B cell (primary cell): ENCODE data around the gene ATAD3C. TPM values are rescaled to one million over a fixed set of nuclear protein-coding genes. Genes with fewer than 3 reads are reported as not detected.

Experiments
- ATAC-seq: fragments of 200-7000 bp; cut with Tn5 transposase; one replicate; pipeline ENCODE4 v1.10.0; 2021; ENCODE audit warnings: low read depth, mild to moderate bottlenecking, moderate number of reproducible peaks, moderate library complexity
- CTCF ChIA-PET: fragments of 350-600 bp; sonication (Branson Sonifier 250); formaldehyde crosslinking; loops from one replicate; lab custom pipeline; 2021; ENCODE audit warnings: antibody characterized with exemption, inconsistent platforms; lab: Charles Lee
- POLR2A ChIA-PET: fragments of 350-600 bp; sonication (Branson Sonifier 250); formaldehyde crosslinking; loops from one replicate; lab custom pipeline; 2021; ENCODE audit warnings: antibody characterized with exemption; lab: Charles Lee
- DNase-seq: peaks from one replicate; pipeline ENCODE4 v3.0.0; 2013
- H2AFZ ChIP-seq: 2 replicates; pipeline ENCODE4 v1.6.1; 2012; ENCODE audit warnings: mild to moderate bottlenecking, low read depth, low read length; ENCODE audit not compliant: insufficient read depth, poor library complexity, severe bottlenecking
- H3K27ac ChIP-seq, 2 donors: 1 replicate in 1 of 2; 2 replicates in 1 of 2; pipeline ENCODE4 v1.5.1; 2012 to 2013; ENCODE audit warnings: low read length in 2 of 2, mild to moderate bottlenecking in 2 of 2, moderate library complexity in 1 of 2
- H3K27me3 ChIP-seq, 4 experiments: fragments of 200-600 bp in 1 of 4; sonication (generic) in 1 of 4; replicated peaks in 1 of 4; 1 replicate in 2 of 4; 2 replicates in 2 of 4; pipeline versions ENCODE4 v1.6.1 to v1.7.0; 2013 to 2016; ENCODE audit warnings: low read length in 3 of 4, mild to moderate bottlenecking in 2 of 4, mixed read lengths in 1 of 4, moderate library complexity in 1 of 4; ENCODE audit not compliant: insufficient read depth in 4 of 4, control insufficient read depth in 3 of 4; ENCODE audit errors: control extremely low read depth in 1 of 4
- H3K36me3 ChIP-seq, 2 experiments: replicated peaks in 1 of 2; 1 replicate in 1 of 2; 2 replicates in 1 of 2; pipeline versions ENCODE4 v1.6.1 to v1.7.1; 2013; ENCODE audit warnings: low read length in 1 of 2; ENCODE audit not compliant: insufficient read depth in 2 of 2, control insufficient read depth in 1 of 2; ENCODE audit errors: control extremely low read depth in 1 of 2, extremely low read depth in 1 of 2
- H3K4me1 ChIP-seq, 2 donors: fragments of 200-600 bp in 1 of 2; sonication (generic) in 1 of 2; 1 replicate in 1 of 2; 2 replicates in 1 of 2; pipeline versions ENCODE4 v1.5.1 to v1.6.1; 2013 to 2017; ENCODE audit warnings: low read length in 2 of 2; ENCODE audit not compliant: control insufficient read depth in 2 of 2, insufficient read depth in 2 of 2
- H3K4me2 ChIP-seq: replicated peaks from 2 replicates; pipeline ENCODE3; 2012; ENCODE audit warnings: mild to moderate bottlenecking, low read depth, low read length; ENCODE audit not compliant: poor library complexity, severe bottlenecking
- H3K4me3 ChIP-seq, 5 experiments: fragments of 200-600 bp in 1 of 5; sonication (generic) in 1 of 5; 1 replicate in 3 of 5; 2 replicates in 2 of 5; pipeline versions ENCODE4 v1.5.1 to v1.7.0; 2011 to 2016; ENCODE audit warnings: low read length in 4 of 5, mild to moderate bottlenecking in 4 of 5, low read depth in 2 of 5, control low read depth in 1 of 5, moderate library complexity in 1 of 5; ENCODE audit not compliant: insufficient read depth in 1 of 5; ENCODE audit errors: control extremely low read depth in 1 of 5, extremely low read depth in 1 of 5
- H3K79me2 ChIP-seq: fragments of 200-600 bp; sonication (generic); one replicate; pipeline ENCODE4 v1.6.0; 2016; ENCODE audit warnings: low read length; ENCODE audit not compliant: control insufficient read depth, insufficient read depth
- H3K9ac ChIP-seq: fragments of 200-600 bp; sonication (generic); 2 replicates; pipeline ENCODE4 v1.6.1; 2017; ENCODE audit warnings: mild to moderate bottlenecking, low read length, moderate library complexity
- H3K9me3 ChIP-seq, 3 donors: one replicate each; pipeline versions ENCODE4 v1.6.1 to v1.7.1; 2013; ENCODE audit warnings: low read length in 2 of 3; ENCODE audit not compliant: control insufficient read depth in 2 of 3, insufficient read depth in 1 of 3; ENCODE audit errors: control extremely low read depth in 1 of 3
- H4K20me1 ChIP-seq: 2 replicates; pipeline ENCODE4 v1.6.0; 2012; ENCODE audit warnings: mild to moderate bottlenecking, low read length; ENCODE audit not compliant: insufficient read depth, control insufficient read depth, poor library complexity, severe bottlenecking
- H3K27ac Mint-ChIP-seq: one replicate; pipeline ENCODE4 v1.8.0; 2021; ENCODE audit warnings: mixed read lengths
- H3K27me3 Mint-ChIP-seq: one replicate; pipeline ENCODE4 v1.8.0; 2021; ENCODE audit warnings: mixed read lengths
- H3K4me1 Mint-ChIP-seq: one replicate; pipeline ENCODE4 v1.8.0; 2021; ENCODE audit warnings: mixed read lengths
- H3K4me3 Mint-ChIP-seq: one replicate; pipeline ENCODE4 v1.8.0; 2021; ENCODE audit warnings: mixed read lengths
- H3K9me3 Mint-ChIP-seq: one replicate; pipeline ENCODE4 v1.8.0; 2022; ENCODE audit warnings: mixed read lengths; ENCODE audit not compliant: insufficient read depth
- CTCF ChIP-seq: fragments of 200-600 bp; IDR thresholded peaks from one replicate; pipeline ENCODE4 v1.8.0; 2022; ENCODE audit warnings: antibody characterized with exemption, mild to moderate bottlenecking
- EZH2 ChIP-seq: IDR thresholded peaks from 2 replicates; pipeline ENCODE4 v1.6.1; 2012; ENCODE audit warnings: borderline replicate concordance, low read depth, mild to moderate bottlenecking, moderate library complexity, low read length; ENCODE audit not compliant: insufficient read depth, poor library complexity, severe bottlenecking
- WGBS: methylation state at CpG from one replicate; pipeline ENCODE4 v1.1.5; 2013; ENCODE audit warnings: missing lambda C conversion rate; ENCODE audit not compliant: insufficient coverage; 5-methylcytosine and 5-hydroxymethylcytosine counted together
- intact Hi-C: fragments of 100-400 bp; cut with micrococcal nuclease; formaldehyde crosslinking; loops from one replicate; pipeline ENCODE4 v1.10.0; 2022
- polyA plus RNA-seq: library from polyadenylated mRNA; depleted of rRNA; stranded (reverse); fragments of >200 nt; gene quantifications from 2 replicates; pipeline ENCODE4 v1.2.3, GENCODE V29; 2012
- total RNA-seq, 2 donors: library from RNA; stranded (reverse); fragments of 120-200 nt in 1 of 2; gene quantifications; 1 replicate in 1 of 2; 2 replicates in 1 of 2; pipeline versions ENCODE4 v1.2.3 to v1.2.4, GENCODE V29; 2013 to 2022

Gene ATAD3C
- total and polyA plus RNA-seq, 2 donors (not counting 1 experiment from before 2014, with no cell fraction given), result 0.20 to 1.1 TPM

GRCh38 chr1:1425753-1426495, 23.6 kb upstream of the ATAD3C start:
- no peak overlapping the region for H2AFZ ChIP-seq
- WGBS, result 54% methylated on average over 33 of the region's 33 CpGs
- intact Hi-C loops, result no loop called here
- TF ChIP-seq CTCF (no peak), EZH2 (no peak)
- no peaks in the 10 kb centered on the region for H4K20me1 ChIP-seq
- no peak overlapping the region for H3K4me3 Mint-ChIP-seq
- no peaks in the 10 kb centered on the region for H3K36me3 ChIP-seq
- no peaks in the 10 kb centered on the region for H3K9me3 Mint-ChIP-seq
- no peak overlapping the region for H3K4me3 ChIP-seq
- CTCF ChIA-PET, result no interaction called here
- H3K4me1 Mint-ChIP-seq, result peaks cover 3% of the 10 kb centered on the region
- H3K9me3 ChIP-seq, result peaks cover 0 to 7% (median 0%) of the 10 kb centered on the region in 3 donors
- H3K9ac ChIP-seq, result no peak overlapping the region
- peak; percentile 31 for DNase-seq
- no peaks in the 10 kb centered on the region for H3K79me2 ChIP-seq
- peaks cover 0 to 3% of the 10 kb centered on the region in 2 donors for H3K4me1 ChIP-seq
- H3K27me3 ChIP-seq, result peaks cover 0 to 38% (median 6%) of the 10 kb centered on the region in 4 experiments
- H3K4me2 ChIP-seq, result no peak overlapping the region
- POLR2A ChIA-PET, result interaction anchor here (0.7 to 1.4 kb wide), 2 partner anchors 13 to 72 kb away, joined by 3 read pairs; no protein-coding TSS in a partner anchor
- H3K27me3 Mint-ChIP-seq, result peaks cover 38% of the 10 kb centered on the region
- no peak overlapping the region for H3K27ac ChIP-seq
- no peak for ATAC-seq
- H3K27ac Mint-ChIP-seq, result no peak overlapping the region

GRCh38 chr1:1426496-1427105, 22.9 kb upstream of the ATAD3C start:
- peaks cover 38% of the 10 kb centered on the region for H3K27me3 Mint-ChIP-seq
- peaks cover 3% of the 10 kb centered on the region for H3K4me1 Mint-ChIP-seq
- TF ChIP-seq CTCF (no peak), EZH2 (no peak)
- no peak overlapping the region for H3K27ac ChIP-seq
- H3K4me1 ChIP-seq, result peaks cover 0 to 3% of the 10 kb centered on the region in 2 donors
- H3K4me3 ChIP-seq, result no peak overlapping the region
- ChIA-PET POLR2A (no interaction called here), CTCF (no interaction called here)
- no peak overlapping the region for H3K4me3 Mint-ChIP-seq
- H3K79me2 ChIP-seq, result no peaks in the 10 kb centered on the region
- DNase-seq (peak; percentile 17), ATAC-seq (no peak)
- intact Hi-C loops, result no loop called here
- no peak overlapping the region for H3K9ac ChIP-seq
- peaks cover 0 to 31% (median 5%) of the 10 kb centered on the region in 4 experiments for H3K27me3 ChIP-seq
- H2AFZ ChIP-seq, result no peak overlapping the region
- no peaks in the 10 kb centered on the region for H3K36me3 ChIP-seq
- no peaks in the 10 kb centered on the region for H4K20me1 ChIP-seq
- 7% methylated on average over 14 of the region's 19 CpGs for WGBS
- peak overlapping the region; percentile 19 for H3K4me2 ChIP-seq
- no peak overlapping the region for H3K27ac Mint-ChIP-seq
- no peaks in the 10 kb centered on the region for H3K9me3 Mint-ChIP-seq
- H3K9me3 ChIP-seq, result peaks cover 0 to 3% (median 0%) of the 10 kb centered on the region in 3 donors
